Transverse colon (tissue), 3 donors: ENCODE measurements around the gene SLA2.

ENCODE experiments used
- POLR2A ChIP-seq: fragments of 450-650 bp; IDR thresholded peaks from one replicate; pipeline ENCODE4 v1.6.1; 2016; ENCODE audit warnings: antibody characterized with exemption, mild to moderate bottlenecking, moderate library complexity
- TF ChIP-seq, protein P1 (sequence below), 5 experiments: fragments of 200-600 bp in 3 of 5; fragments of 450-650 bp in 2 of 5; sonication (generic) in 3 of 5; IDR thresholded peaks; 1 replicate in 2 of 5; 2 replicates in 3 of 5; pipeline ENCODE4 v1.5.1; 2016 to 2017; ENCODE audit warnings: antibody characterized with exemption in 5 of 5, inconsistent platforms in 3 of 5, mild to moderate bottlenecking in 2 of 5, moderate library complexity in 1 of 5

DNA sequence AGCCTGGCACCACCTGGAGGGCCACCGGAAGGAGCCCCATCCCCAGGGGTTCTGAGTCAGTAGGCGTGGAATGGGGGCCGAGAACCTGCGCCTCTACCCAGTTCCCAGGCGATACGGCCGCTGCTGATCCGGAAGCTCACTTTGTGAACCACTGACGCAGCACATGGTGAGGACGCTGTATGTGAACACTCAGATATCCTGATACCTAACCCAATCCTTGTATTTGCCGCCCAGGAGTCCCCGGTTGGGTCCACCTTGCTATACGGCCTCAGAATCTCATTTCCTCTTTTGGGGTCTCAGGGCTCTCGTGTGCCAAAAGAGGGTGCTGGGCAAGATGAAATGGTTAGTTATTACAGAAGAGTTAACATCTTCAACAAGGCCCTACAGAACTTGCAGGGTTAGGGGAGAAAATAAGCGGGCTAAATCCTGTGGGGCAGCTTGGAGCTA is 41.0 kb downstream of the SLA2 start:
- TF ChIP-seq, protein P1, sequence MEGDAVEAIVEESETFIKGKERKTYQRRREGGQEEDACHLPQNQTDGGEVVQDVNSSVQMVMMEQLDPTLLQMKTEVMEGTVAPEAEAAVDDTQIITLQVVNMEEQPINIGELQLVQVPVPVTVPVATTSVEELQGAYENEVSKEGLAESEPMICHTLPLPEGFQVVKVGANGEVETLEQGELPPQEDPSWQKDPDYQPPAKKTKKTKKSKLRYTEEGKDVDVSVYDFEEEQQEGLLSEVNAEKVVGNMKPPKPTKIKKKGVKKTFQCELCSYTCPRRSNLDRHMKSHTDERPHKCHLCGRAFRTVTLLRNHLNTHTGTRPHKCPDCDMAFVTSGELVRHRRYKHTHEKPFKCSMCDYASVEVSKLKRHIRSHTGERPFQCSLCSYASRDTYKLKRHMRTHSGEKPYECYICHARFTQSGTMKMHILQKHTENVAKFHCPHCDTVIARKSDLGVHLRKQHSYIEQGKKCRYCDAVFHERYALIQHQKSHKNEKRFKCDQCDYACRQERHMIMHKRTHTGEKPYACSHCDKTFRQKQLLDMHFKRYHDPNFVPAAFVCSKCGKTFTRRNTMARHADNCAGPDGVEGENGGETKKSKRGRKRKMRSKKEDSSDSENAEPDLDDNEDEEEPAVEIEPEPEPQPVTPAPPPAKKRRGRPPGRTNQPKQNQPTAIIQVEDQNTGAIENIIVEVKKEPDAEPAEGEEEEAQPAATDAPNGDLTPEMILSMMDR (IDR thresholded peaks at IDR 0.05), result no peak
- TF ChIP-seq POLR2A, result no peak
